Stimulated activated naive CD8-positive, alpha-beta T cell treated with anti-CD3 and anti-CD28 coated beads, Interleukin-15, amount 100 ng/mL, for 72 hours (primary cell): ENCODE results near the gene ACIN1.

Source experiments
- ATAC-seq: fragments of 150-1000 bp; cut with Tn5 transposase; 2 replicates; pipeline ENCODE4 v1.10.0; 2021; ENCODE audit warnings: mild to moderate bottlenecking, moderate library complexity
- DNase-seq, 2 donors: peaks; one replicate each; pipeline ENCODE4 v3.0.0; 2021 to 2022
- H3K27ac Mint-ChIP-seq, 2 donors: one replicate each; pipeline ENCODE4 v1.8.0; 2022; ENCODE audit warnings: mild to moderate bottlenecking in 2 of 2, mixed read lengths in 2 of 2, moderate library complexity in 2 of 2
- H3K27me3 Mint-ChIP-seq: one replicate; pipeline ENCODE4 v1.8.0; 2022; ENCODE audit warnings: mixed read lengths
- H3K4me1 Mint-ChIP-seq: one replicate; pipeline ENCODE4 v1.8.0; 2022; ENCODE audit warnings: mild to moderate bottlenecking, mixed read lengths
- H3K4me3 Mint-ChIP-seq, 2 donors: one replicate each; pipeline ENCODE4 v1.8.0; 2022; ENCODE audit warnings: mild to moderate bottlenecking in 2 of 2, mixed read lengths in 2 of 2, moderate library complexity in 1 of 2
- H3K9me3 Mint-ChIP-seq, 2 donors: one replicate each; pipeline ENCODE4 v1.8.0; 2022; ENCODE audit warnings: mixed read lengths in 2 of 2

ACIN1 gene

GRCh38 chr14:23053426-23053825 is 41.5 kb downstream of the ACIN1 start:
- DNase-seq (no peak), ATAC-seq (no peak)
- peaks cover 17% of the 10 kb centered on the region for H3K27me3 Mint-ChIP-seq
- no peak overlapping the region for H3K27ac Mint-ChIP-seq
- peaks cover 32% of the 10 kb centered on the region for H3K4me1 Mint-ChIP-seq
- H3K4me3 Mint-ChIP-seq, result no peak overlapping the region
- no peaks in the 10 kb centered on the region for H3K9me3 Mint-ChIP-seq

DNA sequence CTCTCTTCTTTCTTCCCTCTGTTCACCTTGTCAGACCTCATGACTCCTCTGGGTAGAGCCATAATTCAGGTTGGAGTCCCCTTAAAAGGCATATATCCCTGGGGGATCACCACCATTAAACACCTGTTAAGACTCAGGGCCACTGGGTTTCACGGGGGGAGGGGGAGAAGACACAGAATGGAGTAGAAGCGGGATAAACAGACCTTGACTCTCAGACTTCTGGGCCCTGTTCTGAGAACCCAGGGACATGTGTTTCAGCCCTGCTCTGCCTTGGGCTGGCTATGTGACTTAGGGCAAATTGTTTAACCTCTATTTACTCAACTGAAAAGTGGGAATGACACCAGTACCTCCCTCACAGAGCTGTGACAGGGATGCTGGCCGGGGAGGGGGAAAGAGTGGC is 42.3 kb downstream of the ACIN1 start:
- no peak overlapping the region for H3K4me3 Mint-ChIP-seq
- ATAC-seq, result no peak
- peaks cover 25% of the 10 kb centered on the region for H3K4me1 Mint-ChIP-seq
- H3K9me3 Mint-ChIP-seq, result no peaks in the 10 kb centered on the region
- DNase-seq, result no peak
- H3K27me3 Mint-ChIP-seq, result peaks cover 17% of the 10 kb centered on the region
- peak overlapping the region; percentile 8 to 42 for H3K27ac Mint-ChIP-seq

DNA sequence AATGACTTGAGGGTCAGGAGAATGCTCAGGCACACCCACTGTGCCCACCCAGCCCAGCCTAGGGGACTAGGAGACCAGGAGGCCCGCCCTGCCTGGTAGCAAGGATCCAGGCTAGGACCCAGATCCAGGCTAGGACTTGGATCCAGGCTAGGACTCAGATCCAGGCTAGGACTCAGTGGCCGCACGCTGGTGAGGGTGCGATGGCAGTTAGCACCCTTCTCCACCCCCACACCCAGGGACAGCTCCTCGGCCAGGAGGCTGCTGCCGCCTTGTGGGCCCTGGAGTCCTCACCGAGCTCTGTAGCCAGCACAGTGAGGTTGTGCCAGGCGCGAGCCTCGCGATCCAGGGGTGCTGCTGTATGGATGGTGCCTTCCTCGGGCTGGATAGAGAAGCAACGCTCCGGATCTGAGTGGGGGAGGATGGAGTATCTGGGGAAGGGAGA is 42.7 kb downstream of the ACIN1 start:
- H3K27me3 Mint-ChIP-seq, result peaks cover 16% of the 10 kb centered on the region
- H3K9me3 Mint-ChIP-seq, result no peaks in the 10 kb centered on the region
- ATAC-seq (no peak), DNase-seq (no peak)
- H3K4me3 Mint-ChIP-seq, result no peak overlapping the region
- peaks cover 25% of the 10 kb centered on the region for H3K4me1 Mint-ChIP-seq
- H3K27ac Mint-ChIP-seq, result peak overlapping the region; percentile 8 to 42

GRCh38 chr14:23051141-23052057 is 43.5 kb downstream of the ACIN1 start:
- Mint-ChIP-seq H3K27me3 (peaks cover 8% of the 10 kb centered on the region), H3K4me1 (peaks cover 17% of the 10 kb centered on the region), H3K27ac (no peak overlapping the region), H3K4me3 (no peak overlapping the region), H3K9me3 (no peaks in the 10 kb centered on the region)
- DNase-seq, result no peak
- no peak for ATAC-seq

GRCh38 chr14:23049011-23049410 is 45.9 kb downstream of the ACIN1 start:
- no peak overlapping the region for H3K4me3 Mint-ChIP-seq
- H3K4me1 Mint-ChIP-seq, result no peaks in the 10 kb centered on the region
- no peak overlapping the region for H3K27ac Mint-ChIP-seq
- H3K9me3 Mint-ChIP-seq, result no peaks in the 10 kb centered on the region
- H3K27me3 Mint-ChIP-seq, result no peaks in the 10 kb centered on the region
- ATAC-seq (no peak), DNase-seq (no peak)

- no peaks in the 10 kb centered on the region for H3K4me1 Mint-ChIP-seq
- H3K27ac Mint-ChIP-seq, result peak overlapping the region in 1 of 2 donors; percentile 36
- ATAC-seq (peak; percentile 63), DNase-seq (no peak)
- H3K27me3 Mint-ChIP-seq, result no peaks in the 10 kb centered on the region
- H3K4me3 Mint-ChIP-seq, result no peak overlapping the region
- no peaks in the 10 kb centered on the region for H3K9me3 Mint-ChIP-seq
Measured at GRCh38 chr14:23047751-23048693, 46.9 kb downstream of the ACIN1 start.

DNA sequence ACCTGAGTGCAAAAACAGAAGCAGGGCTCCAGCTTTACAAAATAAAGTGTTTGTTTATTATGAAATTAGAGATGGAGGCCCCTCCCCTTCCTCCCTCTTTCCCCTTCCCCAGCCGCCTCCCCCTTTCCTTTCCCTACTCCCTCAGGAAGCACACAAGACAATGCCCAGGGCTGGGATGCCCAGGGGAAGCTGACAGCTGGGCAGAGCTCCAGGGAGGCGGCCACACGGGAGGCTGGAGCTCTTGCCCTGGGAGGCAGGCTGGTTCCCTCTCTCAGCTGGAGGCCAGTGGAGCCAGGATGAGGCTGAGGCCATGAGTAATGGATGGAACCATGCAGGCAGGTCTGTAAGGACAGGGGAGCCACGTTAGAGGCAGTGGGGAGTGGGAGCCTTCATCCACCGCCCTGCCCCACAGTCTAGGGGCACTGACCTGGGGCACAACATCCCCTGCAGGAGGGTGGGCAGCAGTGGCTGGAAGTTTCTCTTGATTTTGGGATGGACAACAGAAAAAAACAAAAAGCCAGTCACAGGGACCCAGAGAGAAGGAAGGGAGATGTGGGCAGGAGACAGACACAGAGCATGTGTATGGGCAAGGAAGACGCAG is 47.8 kb downstream of the ACIN1 start:
- DNase-seq (no peak), ATAC-seq (no peak)
- H3K4me1 Mint-ChIP-seq, result no peaks in the 10 kb centered on the region
- no peak overlapping the region for H3K4me3 Mint-ChIP-seq
- H3K27ac Mint-ChIP-seq, result no peak overlapping the region
- H3K27me3 Mint-ChIP-seq, result no peaks in the 10 kb centered on the region
- H3K9me3 Mint-ChIP-seq, result no peaks in the 10 kb centered on the region

DNA sequence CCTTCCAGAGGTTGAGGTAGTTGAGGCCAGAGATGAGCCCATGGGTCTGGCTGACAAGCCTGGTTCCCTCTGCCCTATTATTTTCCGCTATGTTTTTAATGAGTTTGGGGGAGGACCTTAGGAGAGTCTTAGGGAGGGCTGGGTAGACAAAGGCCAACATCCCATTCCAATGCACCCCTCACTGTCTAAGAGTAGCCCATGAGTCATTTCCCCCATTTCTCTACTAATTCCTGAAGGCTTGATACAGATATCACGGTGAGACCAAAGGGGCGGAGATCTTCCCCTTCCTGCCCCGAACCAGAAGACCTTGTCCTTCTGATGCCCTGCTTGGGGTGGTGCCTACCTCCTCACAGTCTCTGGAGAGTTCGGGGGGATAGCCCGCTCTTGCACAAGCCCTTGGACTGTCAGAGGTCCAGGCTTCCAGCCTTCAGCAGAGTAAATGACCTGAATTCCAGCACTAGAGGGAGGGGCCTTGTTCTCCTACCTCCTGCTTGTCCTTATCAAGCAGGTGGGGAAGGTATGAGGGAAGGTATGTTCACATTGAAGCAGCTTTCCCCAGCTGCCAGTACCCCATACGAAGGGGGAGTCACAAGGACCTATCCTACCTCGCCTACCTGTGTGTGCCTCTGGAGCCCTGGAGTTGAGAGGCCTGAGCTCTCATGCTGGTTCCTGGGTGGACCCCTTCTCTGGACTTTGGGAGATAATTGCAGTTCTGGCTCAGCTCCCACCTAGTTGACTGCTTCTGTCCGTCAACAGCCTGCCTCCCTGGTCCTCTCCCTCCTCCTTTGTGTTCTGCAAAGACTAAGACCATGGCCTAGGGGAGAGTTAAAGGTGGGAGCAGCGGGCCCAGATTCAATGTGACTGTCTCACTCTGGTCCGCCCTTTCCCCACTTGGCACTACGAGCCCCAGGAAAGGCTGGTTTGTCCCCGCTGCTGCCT is 49.2 kb downstream of the ACIN1 start:
- DNase-seq, result no peak
- H3K4me3 Mint-ChIP-seq, result no peak overlapping the region
- no peaks in the 10 kb centered on the region for H3K27me3 Mint-ChIP-seq
- ATAC-seq, result no peak
- H3K9me3 Mint-ChIP-seq, result no peaks in the 10 kb centered on the region
- no peak overlapping the region for H3K27ac Mint-ChIP-seq
- no peaks in the 10 kb centered on the region for H3K4me1 Mint-ChIP-seq

DNA sequence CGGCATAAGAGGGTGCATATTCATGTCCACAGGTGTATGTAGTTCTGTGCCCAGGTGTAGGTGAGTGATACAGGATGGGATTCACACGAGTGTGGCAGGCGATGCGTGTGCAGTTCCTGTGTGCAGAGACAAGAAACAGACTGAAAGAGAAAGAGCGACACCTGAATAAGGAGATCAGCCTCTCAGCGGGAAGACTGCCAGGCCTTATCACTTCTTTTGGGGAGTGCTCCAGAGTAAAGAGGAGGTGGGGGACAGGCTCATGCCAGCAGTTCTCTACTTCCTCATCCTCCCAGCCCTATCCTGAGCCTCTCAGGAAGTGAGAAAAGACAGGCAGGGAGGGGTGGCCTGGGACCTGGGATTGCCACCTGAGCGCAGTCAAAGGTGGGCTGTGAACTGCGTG is 50.1 kb downstream of the ACIN1 start:
- DNase-seq, result no peak
- no peak for ATAC-seq
- Mint-ChIP-seq H3K27me3 (no peaks in the 10 kb centered on the region), H3K4me3 (no peak overlapping the region), H3K9me3 (no peaks in the 10 kb centered on the region), H3K27ac (no peak overlapping the region), H3K4me1 (no peaks in the 10 kb centered on the region)

DNA sequence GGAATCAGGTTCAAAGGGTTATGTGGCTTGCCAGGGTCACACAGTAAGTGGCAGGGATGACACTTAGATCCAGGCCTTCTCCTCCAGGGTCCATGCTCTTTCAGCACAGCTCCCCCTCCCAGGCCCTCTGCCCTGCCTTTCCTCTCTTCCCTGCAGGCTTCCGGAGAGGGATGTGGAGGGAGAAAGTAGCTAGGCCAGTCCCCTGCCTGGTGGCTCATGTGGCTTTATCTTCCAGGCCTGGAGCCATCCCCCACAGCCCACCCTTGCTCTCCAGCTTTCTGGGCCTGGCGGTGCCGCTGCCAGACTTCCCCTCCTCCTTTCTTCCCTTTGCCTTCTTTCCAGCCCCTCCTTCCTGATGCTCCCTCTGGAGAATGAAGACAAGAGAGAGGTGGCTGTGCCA is 51.2 kb downstream of the ACIN1 start:
- Mint-ChIP-seq H3K4me1 (no peaks in the 10 kb centered on the region), H3K27ac (peak overlapping the region in 1 of 2 donors; percentile 51), H3K27me3 (no peaks in the 10 kb centered on the region), H3K4me3 (no peak overlapping the region), H3K9me3 (no peaks in the 10 kb centered on the region)
- DNase-seq (no peak), ATAC-seq (no peak)

DNA sequence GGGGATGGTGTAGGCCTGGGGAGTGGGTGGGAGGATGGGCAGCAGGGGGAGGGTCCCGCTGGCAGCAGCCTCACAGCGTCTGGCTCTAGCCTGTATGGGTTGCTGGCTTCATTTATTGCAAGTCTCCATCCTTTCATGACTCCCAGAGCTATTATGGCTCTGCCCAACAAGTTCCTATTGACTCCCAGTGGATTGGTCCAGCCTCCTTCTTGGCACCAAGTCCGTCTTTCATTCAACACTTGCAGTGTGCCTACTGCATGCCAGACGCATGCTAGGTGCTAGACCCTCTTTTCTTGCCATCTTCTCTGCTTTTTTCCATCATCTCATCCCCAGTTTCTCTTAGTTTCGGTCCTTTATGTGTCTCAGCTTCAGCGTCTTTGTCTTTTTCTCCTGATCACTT is 51.8 kb downstream of the ACIN1 start:
- Mint-ChIP-seq H3K9me3 (no peaks in the 10 kb centered on the region), H3K4me1 (no peaks in the 10 kb centered on the region), H3K4me3 (no peak overlapping the region), H3K27ac (no peak overlapping the region), H3K27me3 (no peaks in the 10 kb centered on the region)
- ATAC-seq (no peak), DNase-seq (no peak)

- no peak within 1 kb of the TSS for H3K4me3 Mint-ChIP-seq
- no peak for ATAC-seq
Measured at GRCh38 chr14:23042162-23042965, 52.6 kb downstream of the ACIN1 start, which contains the start of gene PSMB11. Gene PSMB11 (plus strand): TSS chr14:23042212. CDS start chr14:23042226, 14 bp downstream.

GRCh38 chr14:23041729-23042128 is 53.2 kb downstream of the ACIN1 start:
- DNase-seq (no peak), ATAC-seq (no peak)
- Mint-ChIP-seq H3K27ac (no peak overlapping the region), H3K27me3 (no peaks in the 10 kb centered on the region), H3K4me3 (no peak overlapping the region), H3K9me3 (no peaks in the 10 kb centered on the region), H3K4me1 (no peaks in the 10 kb centered on the region)

More at GRCh38 chr14:23042162-23042965, 52.6 kb downstream of the ACIN1 start, which contains the start of gene PSMB11:
- DNase-seq, result no peak
- Mint-ChIP-seq H3K27me3 (no peaks in the 10 kb centered on the region), H3K27ac (no peak within 1 kb of the TSS), H3K9me3 (no peaks in the 10 kb centered on the region), H3K4me1 (no peaks in the 10 kb centered on the region)

DNA sequence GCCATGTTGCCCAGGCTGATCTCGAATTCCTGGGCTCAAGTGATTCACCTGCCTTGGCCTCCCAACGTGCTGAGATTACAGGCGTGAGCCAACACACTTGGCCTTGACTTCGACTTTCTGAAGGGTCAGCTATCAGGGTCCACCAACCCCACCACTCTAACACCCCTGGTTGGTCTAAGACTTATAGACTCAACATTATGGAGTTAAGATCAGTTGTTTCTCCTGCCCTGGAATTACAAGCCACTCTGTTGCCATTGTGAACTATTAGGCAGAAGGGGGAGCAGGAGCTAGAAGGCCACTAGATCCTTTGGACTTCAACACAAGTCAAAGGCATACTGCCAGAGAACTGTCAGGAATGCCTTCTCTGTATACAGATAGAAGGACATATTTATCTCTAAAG is 54.8 kb downstream of the ACIN1 start:
- Mint-ChIP-seq H3K4me1 (peaks cover 9% of the 10 kb centered on the region), H3K27ac (no peak overlapping the region), H3K27me3 (no peaks in the 10 kb centered on the region), H3K4me3 (no peak overlapping the region), H3K9me3 (no peaks in the 10 kb centered on the region)
- ATAC-seq, result no peak
- DNase-seq, result no peak
